Measurements from ENCODE around the gene OSBPL2.

OSBPL2 gene

GRCh38 chr20:62215991-62216635 lies 22.2 kb upstream of the OSBPL2 start:
- H3K4me3 ChIP-seq (ENCODE audit: control insufficient read depth, low read depth, low read length), result no peak overlapping the region
- TF ChIP-seq CTCF (IDR thresholded peaks at IDR 0.05; ENCODE audit: control insufficient read depth, insufficient read depth, low read depth, low read length, missing control alignments), result no peak
- DNase-seq (ENCODE audit: low read depth), result no peak

- TF ChIP-seq CTCF (IDR thresholded peaks at IDR 0.05; ENCODE audit: control insufficient read depth, insufficient read depth, low read depth, low read length, missing control alignments), result no peak
- DNase-seq (ENCODE audit: low read depth), result no peak
- no peak overlapping the region for H3K4me3 ChIP-seq (ENCODE audit: control insufficient read depth, low read depth, low read length)
These were observed 21.4 kb upstream of the OSBPL2 start for GRCh38 chr20:62216636-62217566.

GRCh38 chr20:62217913-62218773 lies 20.2 kb upstream of the OSBPL2 start:
- no peak overlapping the region for H3K4me3 ChIP-seq (ENCODE audit: control insufficient read depth, low read depth, low read length)
- no peak for DNase-seq (ENCODE audit: low read depth)
- no peak for TF ChIP-seq CTCF (IDR thresholded peaks at IDR 0.05; ENCODE audit: control insufficient read depth, insufficient read depth, low read depth, low read length, missing control alignments)

- no peak for DNase-seq (ENCODE audit: low read depth)
- TF ChIP-seq CTCF (IDR thresholded peaks at IDR 0.05; ENCODE audit: control insufficient read depth, insufficient read depth, low read depth, low read length, missing control alignments), result no peak
- H3K4me3 ChIP-seq (ENCODE audit: control insufficient read depth, low read depth, low read length), result no peak overlapping the region
These were observed 19.0 kb upstream of the OSBPL2 start for GRCh38 chr20:62219101-62219991.

- DNase-seq (ENCODE audit: low read depth), result no peak
- no peak within 1 kb of the TSS for H3K4me3 ChIP-seq (ENCODE audit: control insufficient read depth, low read depth, low read length)
- TF ChIP-seq CTCF (IDR thresholded peaks at IDR 0.05; ENCODE audit: control insufficient read depth, insufficient read depth, low read depth, low read length, missing control alignments), result no peak
These were observed 18.2 kb upstream of the OSBPL2 start, which contains the start of gene HRH3 for GRCh38 chr20:62219992-62220665. Gene HRH3 (minus strand): TSS chr20:62220278. CDS start chr20:62219970, 308 bp downstream.
